Mammary epithelial cell (primary cell): Measurements from ENCODE around the gene FOXL2NB.

Experiments
- EZH2 ChIP-seq: IDR thresholded peaks from 2 replicates; pipeline ENCODE4 v1.6.1; 2012; ENCODE audit warnings: low read length, inconsistent platforms, borderline replicate concordance
- TF ChIP-seq, protein P1 (sequence below), 2 donors: IDR thresholded peaks in 1 of 2; conservative IDR thresholded peaks in 1 of 2; 2 replicates each; pipeline ENCODE4 v1.5.1; 2011 to 2012; ENCODE audit warnings: inconsistent platforms in 2 of 2, low read length in 2 of 2, mild to moderate bottlenecking in 2 of 2, control low read depth in 1 of 2, low read depth in 1 of 2; ENCODE audit not compliant: insufficient read depth in 1 of 2; ENCODE audit errors: extremely low read depth in 1 of 2

DNA sequence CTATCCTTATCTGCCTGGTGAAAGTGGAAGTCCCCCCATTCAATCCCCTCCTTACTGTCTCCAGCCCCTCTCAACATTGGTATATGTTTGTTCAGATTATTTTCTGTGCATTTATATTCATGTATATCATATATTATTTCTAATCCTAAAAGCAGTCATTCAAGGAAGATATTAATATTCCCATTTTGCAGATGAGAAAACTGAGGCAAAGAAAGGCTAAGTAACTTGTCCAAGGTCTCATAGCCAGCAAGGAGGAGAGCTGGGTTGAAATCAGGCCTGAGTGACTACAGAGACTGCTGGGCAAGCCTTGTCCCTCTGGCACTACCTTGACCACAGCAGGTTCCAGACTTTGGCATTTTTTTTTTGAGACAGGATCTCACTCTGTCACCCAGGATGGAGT is 29.0 kb downstream of the FOXL2NB start:
- TF ChIP-seq, protein P1, sequence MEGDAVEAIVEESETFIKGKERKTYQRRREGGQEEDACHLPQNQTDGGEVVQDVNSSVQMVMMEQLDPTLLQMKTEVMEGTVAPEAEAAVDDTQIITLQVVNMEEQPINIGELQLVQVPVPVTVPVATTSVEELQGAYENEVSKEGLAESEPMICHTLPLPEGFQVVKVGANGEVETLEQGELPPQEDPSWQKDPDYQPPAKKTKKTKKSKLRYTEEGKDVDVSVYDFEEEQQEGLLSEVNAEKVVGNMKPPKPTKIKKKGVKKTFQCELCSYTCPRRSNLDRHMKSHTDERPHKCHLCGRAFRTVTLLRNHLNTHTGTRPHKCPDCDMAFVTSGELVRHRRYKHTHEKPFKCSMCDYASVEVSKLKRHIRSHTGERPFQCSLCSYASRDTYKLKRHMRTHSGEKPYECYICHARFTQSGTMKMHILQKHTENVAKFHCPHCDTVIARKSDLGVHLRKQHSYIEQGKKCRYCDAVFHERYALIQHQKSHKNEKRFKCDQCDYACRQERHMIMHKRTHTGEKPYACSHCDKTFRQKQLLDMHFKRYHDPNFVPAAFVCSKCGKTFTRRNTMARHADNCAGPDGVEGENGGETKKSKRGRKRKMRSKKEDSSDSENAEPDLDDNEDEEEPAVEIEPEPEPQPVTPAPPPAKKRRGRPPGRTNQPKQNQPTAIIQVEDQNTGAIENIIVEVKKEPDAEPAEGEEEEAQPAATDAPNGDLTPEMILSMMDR (conservative IDR thresholded peaks at IDR 0.05 in 1 of 2, IDR thresholded peaks at IDR 0.05 in 1 of 2; ENCODE audit: extremely low read depth in 1 of 2, insufficient read depth in 1 of 2, low read depth in 1 of 2, low read length in 2 of 2): no peak
- TF ChIP-seq EZH2: no peak
